ENCODE measurements around the gene SDHC.
"Not testable (repeated sequence)": the region's sequence is repeated elsewhere in the genome, so short reads cannot be mapped to it uniquely, and the experiment has no call there.

SDHC gene

GRCh38 chr1:161309868-161310267, 4.3 kb upstream of the SDHC start, which contains the start of gene MPZ:
Gene MPZ, minus strand, starts transcription at chr1:161309968. Its CDS starts 63 bp downstream, at chr1:161309905.
- no peak within 1 kb of the TSS for H3K4me3 ChIP-seq (ENCODE audit: low read depth, low read length)
- no peak for DNase-seq (ENCODE audit: low read depth)
- TF ChIP-seq CTCF (conservative IDR thresholded peaks at IDR 0.05; ENCODE audit: low read depth, low read length) = no peak

GRCh38 chr1:161311595-161312181, 2.5 kb upstream of the SDHC start:
- no peak for TF ChIP-seq CTCF (conservative IDR thresholded peaks at IDR 0.05; ENCODE audit: low read depth, low read length)
- no peak for DNase-seq (ENCODE audit: low read depth)
- H3K4me3 ChIP-seq (ENCODE audit: low read depth, low read length) = no peak overlapping the region

GRCh38 chr1:161313554-161314200, 504 bp upstream of the SDHC start:
- peak overlapping the region; percentile 97 for H3K4me3 ChIP-seq (ENCODE audit: low read depth, low read length)
- TF ChIP-seq CTCF (conservative IDR thresholded peaks at IDR 0.05; ENCODE audit: low read depth, low read length) = no peak
- no peak for DNase-seq (ENCODE audit: low read depth)

- DNase-seq (ENCODE audit: low read depth); H3K4me3 ChIP-seq (ENCODE audit: low read depth, low read length): not testable (repeated sequence)
These were observed 1.9 kb downstream of the SDHC start for GRCh38 chr1:161315841-161316674.

- H3K4me3 ChIP-seq (ENCODE audit: low read depth, low read length) = no peak overlapping the region
- no peak for DNase-seq (ENCODE audit: low read depth)
- no peak for TF ChIP-seq CTCF (conservative IDR thresholded peaks at IDR 0.05; ENCODE audit: low read depth, low read length)
These were observed 9.8 kb downstream of the SDHC start for GRCh38 chr1:161324020-161324419.

GRCh38 chr1:161330346-161330745, 16.2 kb downstream of the SDHC start:
- H3K4me3 ChIP-seq (ENCODE audit: low read depth, low read length) = no peak overlapping the region
- TF ChIP-seq CTCF (conservative IDR thresholded peaks at IDR 0.05; ENCODE audit: low read depth, low read length) = no peak
- DNase-seq (ENCODE audit: low read depth) = no peak

GRCh38 chr1:161333166-161333565, 19.0 kb downstream of the SDHC start:
- no peak for DNase-seq (ENCODE audit: low read depth)
- no peak for TF ChIP-seq CTCF (conservative IDR thresholded peaks at IDR 0.05; ENCODE audit: low read depth, low read length)
- no peak overlapping the region for H3K4me3 ChIP-seq (ENCODE audit: low read depth, low read length)
